H1 (cell line): ENCODE measurements around the gene RNF123. TPM values are rescaled to one million over a fixed set of nuclear protein-coding genes. Genes with fewer than 3 reads are reported as not detected.

Experiments used
- CTCF ChIA-PET: fragments of 300-600 bp; sonication (Branson Sonifier 250); formaldehyde crosslinking; loops from one replicate; lab custom pipeline; 2021; ENCODE audit not compliant: partially characterized antibody; lab: Charles Lee
- POLR2A ChIA-PET: fragments of 300-600 bp; sonication (Branson Sonifier 250); formaldehyde crosslinking; loops from one replicate; lab custom pipeline; 2021; ENCODE audit warnings: inconsistent platforms; ENCODE audit not compliant: partially characterized antibody; lab: Charles Lee
- DNase-seq, 2 experiments: peaks; one replicate each; pipeline versions ENCODE4 v3.0.0 to v3.0.0-alpha.2; 2010 to 2022; ENCODE audit warnings: low spot score in 2 of 2, low read depth in 1 of 2, mixed read lengths in 1 of 2
- FAIRE-seq: peaks from 2 replicates; lab custom pipeline; 2011; peaks lifted over from hg19 to GRCh38; lab: Jason Lieb, UNC
- H2AFZ ChIP-seq: 2 replicates; pipeline ENCODE4 v1.8.1; 2012; ENCODE audit warnings: low read length, inconsistent platforms
- H2AK5ac ChIP-seq: 2 replicates; pipeline ENCODE4 v1.6.1; 2013; ENCODE audit warnings: low read depth, low read length
- H2BK120ac ChIP-seq: replicated peaks from 2 replicates; pipeline ENCODE3; 2013; ENCODE audit warnings: low read depth, low read length, inconsistent platforms
- H2BK12ac ChIP-seq: 2 replicates; pipeline ENCODE4 v1.6.1; 2013; ENCODE audit warnings: low read depth, low read length
- H2BK15ac ChIP-seq: 2 replicates; pipeline ENCODE4 v1.6.1; 2013; ENCODE audit warnings: low read length
- H2BK20ac ChIP-seq: 2 replicates; pipeline ENCODE4 v1.6.1; 2013; ENCODE audit warnings: low read length
- H2BK5ac ChIP-seq: 2 replicates; pipeline ENCODE4 v1.6.1; 2013; ENCODE audit warnings: low read depth, low read length
- H3K14ac ChIP-seq: 2 replicates; pipeline ENCODE4 v1.6.1; 2013; ENCODE audit warnings: inconsistent platforms; ENCODE audit not compliant: insufficient read length
- H3K18ac ChIP-seq: 2 replicates; pipeline ENCODE4 v1.6.1; 2013; ENCODE audit warnings: low read length; ENCODE audit errors: extremely low read depth
- H3K23ac ChIP-seq: 2 replicates; pipeline ENCODE4 v1.6.1; 2013; ENCODE audit warnings: inconsistent platforms; ENCODE audit not compliant: insufficient read length
- H3K23me2 ChIP-seq: 2 replicates; pipeline ENCODE4 v1.6.1; 2013; ENCODE audit warnings: low read depth, low read length
- H3K27ac ChIP-seq: 2 replicates; pipeline ENCODE4 v1.6.1; 2011; ENCODE audit warnings: low read depth, low read length, inconsistent platforms
- H3K27me3 ChIP-seq, 4 experiments: replicated peaks in 1 of 4; 1 replicate in 1 of 4; 2 replicates in 3 of 4; pipeline versions ENCODE4 v1.6.1 to v1.8.1; 2011 to 2013; ENCODE audit warnings: low read length in 3 of 4, mild to moderate bottlenecking in 3 of 4, inconsistent platforms in 2 of 4, mixed read lengths in 2 of 4, moderate library complexity in 1 of 4; ENCODE audit not compliant: control insufficient read depth in 3 of 4, insufficient read depth in 3 of 4; ENCODE audit errors: extremely low read depth in 1 of 4
- H3K36me3 ChIP-seq, 4 experiments: 2 replicates each; pipeline versions ENCODE4 v1.6.1 to v1.8.1; 2011 to 2013; ENCODE audit warnings: mild to moderate bottlenecking in 4 of 4, low read length in 3 of 4, moderate library complexity in 2 of 4, control low read depth in 1 of 4, inconsistent platforms in 1 of 4; ENCODE audit not compliant: insufficient read depth in 4 of 4, control insufficient read depth in 2 of 4
- H3K4ac ChIP-seq: replicated peaks from 2 replicates; pipeline ENCODE3; 2013; ENCODE audit warnings: low read length, low read depth, mixed read lengths, inconsistent platforms; ENCODE audit not compliant: insufficient read length
- H3K4me1 ChIP-seq, 4 experiments: replicated peaks in 1 of 4; 1 replicate in 1 of 4; 2 replicates in 3 of 4; pipeline versions ENCODE4 v1.6.1 to v1.8.1; 2011 to 2013; ENCODE audit warnings: low read length in 3 of 4, inconsistent platforms in 2 of 4, mixed read lengths in 1 of 4; ENCODE audit not compliant: insufficient read depth in 4 of 4, control insufficient read depth in 3 of 4
- H3K4me2 ChIP-seq, 2 experiments: 2 replicates each; pipeline versions ENCODE4 v1.6.1 to v1.8.1; 2011 to 2013; ENCODE audit warnings: low read depth in 2 of 2, low read length in 2 of 2, control low read depth in 1 of 2, inconsistent platforms in 1 of 2, mild to moderate bottlenecking in 1 of 2; ENCODE audit not compliant: insufficient read depth in 1 of 2
- H3K4me3 ChIP-seq, 4 experiments: fragments of 200-600, 300-600 bp in 1 of 4; sonication (generic), shearing (Covaris generic), sonication (Bioruptor Twin) in 1 of 4; 2 replicates each; pipeline versions ENCODE4 v1.5.1 to v1.8.1; 2011 to 2016; ENCODE audit warnings: low read length in 4 of 4, low read depth in 3 of 4, control low read depth in 2 of 4, inconsistent platforms in 2 of 4, mild to moderate bottlenecking in 2 of 4, mixed read lengths in 1 of 4, moderate library complexity in 1 of 4; ENCODE audit not compliant: insufficient read depth in 2 of 4; ENCODE audit errors: extremely low read depth in 1 of 4
- H3K56ac ChIP-seq: replicated peaks from 2 replicates; pipeline ENCODE3; 2013; ENCODE audit warnings: low read depth, mild to moderate bottlenecking, mixed read lengths, low read length, inconsistent platforms; ENCODE audit not compliant: insufficient read length
- H3K79me1 ChIP-seq: 2 replicates; pipeline ENCODE4 v1.6.1; 2013; ENCODE audit warnings: low read depth, low read length, control low read depth
- H3K79me2 ChIP-seq, 2 experiments: 2 replicates each; pipeline versions ENCODE4 v1.6.1 to v1.8.1; 2012 to 2013; ENCODE audit warnings: low read length in 2 of 2, mild to moderate bottlenecking in 2 of 2, inconsistent platforms in 1 of 2; ENCODE audit not compliant: insufficient read depth in 2 of 2, control insufficient read depth in 1 of 2
- H3K9ac ChIP-seq, 4 experiments: replicated peaks in 1 of 4; 1 replicate in 1 of 4; 2 replicates in 3 of 4; pipeline versions ENCODE4 v1.6.1 to v1.8.1; 2011 to 2013; ENCODE audit warnings: low read depth in 3 of 4, low read length in 3 of 4, control low read depth in 2 of 4, mild to moderate bottlenecking in 2 of 4, moderate library complexity in 2 of 4, inconsistent platforms in 1 of 4; ENCODE audit errors: extremely low read depth in 1 of 4
- H3K9me3 ChIP-seq, 2 experiments: 2 replicates each; pipeline versions ENCODE4 v1.6.1 to v1.8.1; 2012 to 2013; ENCODE audit warnings: mild to moderate bottlenecking in 2 of 2, moderate library complexity in 2 of 2, control low read depth in 1 of 2, inconsistent platforms in 1 of 2, low read depth in 1 of 2, low read length in 1 of 2, mixed read lengths in 1 of 2; ENCODE audit not compliant: insufficient read depth in 2 of 2
- H4K20me1 ChIP-seq, 2 experiments: replicated peaks in 1 of 2; 2 replicates each; pipeline versions ENCODE3 to v1.8.1; 2011 to 2013; ENCODE audit warnings: inconsistent platforms in 2 of 2, low read length in 2 of 2, mild to moderate bottlenecking in 1 of 2; ENCODE audit not compliant: insufficient read depth in 2 of 2, control insufficient read depth in 1 of 2
- H4K5ac ChIP-seq: 2 replicates; pipeline ENCODE4 v1.6.1; 2013; ENCODE audit warnings: low read length, low read depth, mixed read lengths, inconsistent platforms; ENCODE audit not compliant: insufficient read length
- H4K8ac ChIP-seq: 2 replicates; pipeline ENCODE4 v1.8.0; 2013; ENCODE audit warnings: mild to moderate bottlenecking, moderate library complexity, low read length, inconsistent platforms; ENCODE audit not compliant: insufficient read depth; ENCODE audit errors: extremely low read depth
- H4K91ac ChIP-seq: replicated peaks from 2 replicates; pipeline ENCODE3; 2013; ENCODE audit warnings: low read length, mixed read lengths, inconsistent platforms; ENCODE audit not compliant: insufficient read length
- CBX5 ChIP-seq: fragments of 300-800, 300-1000 bp; sonication (generic); IDR thresholded peaks from 2 replicates; pipeline ENCODE4 v1.7.1; 2016; ENCODE audit warnings: antibody characterized with exemption, low read length, low read depth
- CHD1 ChIP-seq: IDR thresholded peaks from 2 replicates; pipeline ENCODE4 v1.6.1; 2012; ENCODE audit warnings: low read depth, low read length, improper control_type of control experiment
- CHD2 ChIP-seq: IDR thresholded peaks from 2 replicates; pipeline ENCODE4 v1.6.1; 2012; ENCODE audit warnings: low read length, improper control_type of control experiment
- CREB1 ChIP-seq: IDR thresholded peaks from 2 replicates; pipeline ENCODE4 v1.6.1; 2012; ENCODE audit warnings: inconsistent platforms
- EGR1 ChIP-seq: IDR thresholded peaks from 2 replicates; pipeline ENCODE4 v1.6.1; 2011; ENCODE audit warnings: low read depth, low read length, borderline replicate concordance
- GABPA ChIP-seq: IDR thresholded peaks from 2 replicates; pipeline ENCODE4 v1.6.1; 2011; ENCODE audit warnings: mild to moderate bottlenecking, low read length, moderate library complexity, borderline replicate concordance; ENCODE audit not compliant: insufficient read depth
- POLR2AphosphoS5 ChIP-seq: IDR thresholded peaks from 2 replicates; pipeline ENCODE4 v1.6.1; 2011; ENCODE audit warnings: low read depth, low read length
- RAD21 ChIP-seq, 2 experiments: IDR thresholded peaks in 1 of 2; conservative IDR thresholded peaks in 1 of 2; 2 replicates each; pipeline ENCODE4 v1.6.1; 2011; ENCODE audit warnings: low read depth in 2 of 2, low read length in 2 of 2, improper control_type of control experiment in 1 of 2, inconsistent platforms in 1 of 2, mild to moderate bottlenecking in 1 of 2, moderate library complexity in 1 of 2
- SIN3A ChIP-seq, 2 experiments: IDR thresholded peaks in 1 of 2; conservative IDR thresholded peaks in 1 of 2; 2 replicates each; pipeline ENCODE4 v1.6.1; 2011 to 2012; ENCODE audit warnings: low read length in 2 of 2, improper control_type of control experiment in 1 of 2, low read depth in 1 of 2, mild to moderate bottlenecking in 1 of 2
- ZNF274 ChIP-seq: IDR thresholded peaks from 2 replicates; pipeline ENCODE4 v1.7.0; 2012; ENCODE audit warnings: low read length, borderline replicate concordance; ENCODE audit errors: extremely low read depth
- WGBS, 2 experiments: shearing (Covaris generic) in 1 of 2; methylation state at CpG; one replicate each; pipeline versions ENCODE4 v1.1.6 to v1.1.7; 2013 to 2015; ENCODE audit warnings: low lambda C conversion rate in 2 of 2, mixed read lengths in 2 of 2, inconsistent platforms in 1 of 2, low coverage in 1 of 2, missing lambda C conversion rate in 1 of 2; ENCODE audit not compliant: insufficient replicate concordance in 2 of 2, insufficient coverage in 1 of 2, insufficient read length in 1 of 2; ENCODE audit errors: extremely low coverage in 1 of 2, missing lambda C conversion rate in 1 of 2; 5-methylcytosine and 5-hydroxymethylcytosine counted together
- polyA plus RNA-seq, 7 experiments: library from polyadenylated mRNA; depleted of rRNA in 3 of 7; stranded (reverse) in 5 of 7; unstranded in 2 of 7; fragments of >200 nt in 5 of 7; fragments of 200-250 nt in 2 of 7; gene quantifications; 1 replicate in 5 of 7; 2 replicates in 1 of 7; 4 replicates in 1 of 7; pipeline versions ENCODE4 v1.2.1 to v1.2.3, GENCODE V29; 2011 to 2013; ENCODE audit warnings: missing spikeins in 2 of 7, mixed read lengths in 2 of 7
- total RNA-seq: library from RNA; stranded (reverse); fragmentation: NEBNext Ultra II Directional; extraction: Animal tissue kit (Norgen Biotek cat#: 25700); gene quantifications from 2 replicates; pipeline ENCODE4 v1.2.1, GENCODE V29; 2021
- TF ChIP-seq, protein P1 (sequence below): IDR thresholded peaks from 2 replicates; pipeline ENCODE4 v1.6.1; 2012; ENCODE audit warnings: low read length, inconsistent platforms

RNF123 gene
- total and polyA plus RNA-seq, 2 of the 8 experiments (the other 6 are each of a cell fraction or from before 2014, with no cell fraction given) = 30.5 to 57.7 TPM

DNA sequence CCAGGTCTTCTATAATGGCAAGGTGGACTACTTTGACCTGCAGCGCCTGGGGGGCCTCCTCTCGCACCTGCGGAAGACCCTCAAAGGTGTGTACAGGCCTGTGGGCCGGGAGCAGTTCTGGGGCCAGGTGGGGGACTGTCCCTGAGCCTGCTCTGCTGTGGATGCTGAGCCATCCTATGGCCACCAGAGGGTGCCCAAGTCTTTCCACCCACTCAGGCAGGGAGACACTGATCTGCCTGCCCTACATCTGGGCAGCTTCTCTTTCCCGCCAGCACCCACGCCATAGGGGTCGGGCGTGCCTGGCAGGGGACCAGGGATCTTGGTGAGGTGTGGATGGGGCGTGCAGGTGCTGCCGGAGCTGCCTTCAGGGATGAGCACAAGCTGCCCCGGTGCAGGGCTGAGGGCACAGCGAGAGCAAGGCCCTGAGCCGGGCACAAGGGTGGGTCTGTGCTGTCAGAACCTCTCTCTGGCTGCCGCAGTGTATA, 14.1 kb downstream of the RNF123 start:
- no peak overlapping the region for H3K56ac ChIP-seq
- no peak overlapping the region for H4K5ac ChIP-seq
- H3K4me2 ChIP-seq = no peak overlapping the region
- H3K23ac ChIP-seq = no peak overlapping the region
- H3K23me2 ChIP-seq = no peaks in the 10 kb centered on the region
- H2BK12ac ChIP-seq = peak overlapping the region; percentile 50; the same call in 1 of the 2 replicates
- H2BK15ac ChIP-seq = no peak overlapping the region
- no peaks in the 10 kb centered on the region for H3K79me1 ChIP-seq
- no peak overlapping the region for H3K27ac ChIP-seq
- peak in 1 of 2 experiments; percentile 76 for DNase-seq
- H3K9ac ChIP-seq = no peak overlapping the region
- H2BK120ac ChIP-seq = no peak overlapping the region
- H3K18ac ChIP-seq = no peak overlapping the region
- H4K20me1 ChIP-seq = peaks cover 0 to 15% of the 10 kb centered on the region in 2 experiments
- no peaks in the 10 kb centered on the region for H3K27me3 ChIP-seq
- ChIA-PET CTCF (interaction anchor here (0.6 to 9.7 kb wide), 17 partner anchors 9 to 203 kb away, joined by 3 to 127 read pairs (median 3); partner anchors contain the start of genes AMIGO3 and GMPPB), POLR2A (interaction anchor here (1.1 to 5.7 kb wide), 5 partner anchors 9 to 51 kb away, joined by 3 to 57 read pairs (median 3); partner anchors contain the start of gene AMIGO3)
- H2AFZ ChIP-seq = no peak overlapping the region
- H2BK20ac ChIP-seq = no peak overlapping the region
- H3K9me3 ChIP-seq = no peaks in the 10 kb centered on the region
- peaks cover 4 to 5% (median 5%) of the 10 kb centered on the region in 4 experiments; a peak in 5 of 8 replicates for H3K36me3 ChIP-seq
- no peaks in the 10 kb centered on the region for H3K79me2 ChIP-seq
- no peak overlapping the region for H3K14ac ChIP-seq
- 82% methylated on average over 14 of the region's 14 CpGs; no CpG with 5 or more reads in 1 of the 2 experiments for WGBS, 2 experiments
- H4K91ac ChIP-seq = no peak overlapping the region
- H2AK5ac ChIP-seq = no peak overlapping the region
- H2BK5ac ChIP-seq = no peak overlapping the region
- H4K8ac ChIP-seq = no peak overlapping the region
- no peak overlapping the region for H3K4ac ChIP-seq
- peaks cover 0 to 9% (median 5%) of the 10 kb centered on the region in 4 experiments; a peak in 5 of 7 replicates for H3K4me1 ChIP-seq
- H3K4me3 ChIP-seq = no peak overlapping the region
- FAIRE-seq = no peak
- no peak for TF ChIP-seq CHD1
- peak; percentile 48; the same call in 1 of the 2 replicates for TF ChIP-seq GABPA
- TF ChIP-seq EGR1 = peak; percentile 46; the same call in 1 of the 2 replicates
- TF ChIP-seq CHD2 = no peak
- no peak; the same call in 1 of the 2 replicates for TF ChIP-seq CREB1
- TF ChIP-seq, protein P1, sequence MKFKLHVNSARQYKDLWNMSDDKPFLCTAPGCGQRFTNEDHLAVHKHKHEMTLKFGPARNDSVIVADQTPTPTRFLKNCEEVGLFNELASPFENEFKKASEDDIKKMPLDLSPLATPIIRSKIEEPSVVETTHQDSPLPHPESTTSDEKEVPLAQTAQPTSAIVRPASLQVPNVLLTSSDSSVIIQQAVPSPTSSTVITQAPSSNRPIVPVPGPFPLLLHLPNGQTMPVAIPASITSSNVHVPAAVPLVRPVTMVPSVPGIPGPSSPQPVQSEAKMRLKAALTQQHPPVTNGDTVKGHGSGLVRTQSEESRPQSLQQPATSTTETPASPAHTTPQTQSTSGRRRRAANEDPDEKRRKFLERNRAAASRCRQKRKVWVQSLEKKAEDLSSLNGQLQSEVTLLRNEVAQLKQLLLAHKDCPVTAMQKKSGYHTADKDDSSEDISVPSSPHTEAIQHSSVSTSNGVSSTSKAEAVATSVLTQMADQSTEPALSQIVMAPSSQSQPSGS = no peak
- 0 out of 4 replicates have a peak, but pooled peaks of 1 of the 2 experiments have one; percentile 18 for TF ChIP-seq SIN3A (conservative IDR thresholded peaks at IDR 0.05 in 1 of 2, IDR thresholded peaks at IDR 0.05 in 1 of 2; ENCODE audit: low read depth in 1 of 2, low read length in 2 of 2)
- TF ChIP-seq POLR2AphosphoS5 = no peak
- TF ChIP-seq RAD21 (IDR thresholded peaks at IDR 0.05 in 1 of 2, conservative IDR thresholded peaks at IDR 0.05 in 1 of 2; ENCODE audit: low read depth in 2 of 2, low read length in 2 of 2) = peak; percentile 88 to 91
- TF ChIP-seq CBX5 = no peak
- TF ChIP-seq ZNF274 = no peak
